Right ventricle myocardium superior (tissue), 1 donor: ENCODE measurements around the gene BBOX1. TPM values are rescaled to one million over a fixed set of nuclear protein-coding genes. Genes with fewer than 3 reads are reported as not detected.
"Not testable (repeated sequence)": the region's sequence is repeated elsewhere in the genome, so short reads cannot be mapped to it uniquely, and the experiment has no call there.

Experiments
- ATAC-seq: fragments of 200-7000 bp; cut with Tn5 transposase; one replicate; pipeline ENCODE4 v1.9.1; 2020; ENCODE audit warnings: mild to moderate bottlenecking; ENCODE audit not compliant: poor library complexity
- DNase-seq: peaks from one replicate; pipeline ENCODE4 v3.0.0-alpha.2; 2020
- intact Hi-C: fragments of 100-400 bp; cut with DNase I; formaldehyde crosslinking; loops from one replicate; pipeline ENCODE4 v1.11.2; 2022
- total RNA-seq: library from RNA; stranded (reverse); fragmentation: NEBNext Ultra II Directional; extraction: Animal tissue kit (Norgen Biotek cat#: 25700); gene quantifications from one replicate; pipeline ENCODE4 v1.2.1, GENCODE V29; 2021
- donor health status: DM: no; HTN: yes; CAD: no; lungs with severe emphysema.

BBOX1 gene
- total RNA-seq, 1 donor from 2014 or later = not detected

- intact Hi-C loops = no loop called here
- DNase-seq (no peak), ATAC-seq (no peak)
Measured at GRCh38 chr11:27112946-27113345, 72.3 kb downstream of the BBOX1 start.

DNA sequence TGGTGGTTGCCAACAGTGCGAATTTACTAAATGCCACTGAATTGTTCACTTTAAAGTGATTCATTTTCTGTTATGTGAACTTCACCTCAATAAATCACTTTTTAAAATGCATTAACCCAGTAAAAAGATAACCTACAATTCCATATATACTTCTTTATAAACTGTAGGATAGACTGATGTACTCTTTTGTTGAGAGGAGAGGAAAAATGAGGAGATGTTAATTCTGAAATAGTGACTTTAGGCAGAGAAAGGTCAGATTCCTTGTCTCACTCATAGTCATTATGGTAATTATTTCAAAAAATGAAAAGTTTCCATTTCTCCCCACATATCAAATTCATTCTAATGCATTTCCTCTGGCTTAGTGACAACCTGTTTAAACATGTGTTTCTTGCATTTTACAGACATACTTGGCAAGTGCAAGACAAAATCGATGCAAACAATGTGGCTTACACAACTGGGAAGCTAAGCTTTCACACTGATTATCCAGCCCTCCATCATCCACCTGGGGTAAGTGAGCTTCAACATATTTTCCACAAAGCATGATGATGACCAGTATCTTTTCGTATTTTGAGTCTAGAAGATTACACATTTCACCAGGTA, 74.5 kb downstream of the BBOX1 start:
- DNase-seq (no peak), ATAC-seq (no peak)
- intact Hi-C loops = no loop called here

DNA sequence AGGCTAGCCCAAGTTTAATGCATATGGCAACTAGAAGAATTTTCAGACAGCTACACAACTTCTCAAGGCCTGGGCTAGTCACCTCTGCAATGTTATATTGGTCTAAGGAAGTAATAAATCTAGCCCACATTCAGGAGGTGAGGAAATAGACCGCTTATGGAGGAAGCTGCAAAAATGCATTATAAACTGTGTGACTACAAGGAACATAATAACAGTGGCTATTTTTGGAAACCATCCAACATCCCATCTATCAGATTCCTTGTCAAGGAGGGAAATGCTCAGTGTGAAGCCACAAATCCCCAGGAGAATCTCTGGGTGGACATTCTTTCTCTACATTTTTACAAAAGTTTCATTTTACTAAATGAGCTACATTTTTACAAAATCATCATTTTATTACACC, 76.1 kb downstream of the BBOX1 start:
- ATAC-seq = no peak
- no peak for DNase-seq
- intact Hi-C loops = no loop called here

GRCh38 chr11:27118371-27118770, 77.8 kb downstream of the BBOX1 start:
- intact Hi-C loops = no loop called here
- DNase-seq = no peak
- no peak for ATAC-seq

- DNase-seq (no peak), ATAC-seq (no peak)
- intact Hi-C loops = no loop called here
Measured at GRCh38 chr11:27118949-27119348, 78.3 kb downstream of the BBOX1 start.

GRCh38 chr11:27119396-27119795, 78.8 kb downstream of the BBOX1 start:
- no peak for DNase-seq
- no peak for ATAC-seq
- intact Hi-C loops = no loop called here

GRCh38 chr11:27120211-27120610, 79.6 kb downstream of the BBOX1 start:
- ATAC-seq (no peak), DNase-seq (no peak)
- intact Hi-C loops = no loop called here

DNA sequence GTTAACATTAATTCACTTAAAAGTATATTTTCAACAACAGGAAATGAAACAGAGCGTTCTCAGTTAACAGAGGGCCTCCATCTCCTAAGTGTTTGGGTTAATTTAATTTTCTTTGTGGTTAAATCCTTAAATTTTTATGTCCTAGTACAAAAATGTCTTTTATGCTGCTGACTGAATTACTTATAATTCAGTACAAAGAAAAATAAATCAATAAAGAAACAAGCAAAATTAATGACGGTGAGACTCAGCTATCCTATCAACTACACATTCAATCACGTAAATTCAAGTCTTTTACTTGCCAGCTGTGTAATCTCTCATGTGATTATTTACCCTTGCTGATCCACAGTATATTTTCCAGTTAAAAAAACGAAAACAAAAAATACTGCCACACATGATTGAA, 81.4 kb downstream of the BBOX1 start:
- ATAC-seq (no peak), DNase-seq (no peak)
- intact Hi-C loops = no loop called here

DNA sequence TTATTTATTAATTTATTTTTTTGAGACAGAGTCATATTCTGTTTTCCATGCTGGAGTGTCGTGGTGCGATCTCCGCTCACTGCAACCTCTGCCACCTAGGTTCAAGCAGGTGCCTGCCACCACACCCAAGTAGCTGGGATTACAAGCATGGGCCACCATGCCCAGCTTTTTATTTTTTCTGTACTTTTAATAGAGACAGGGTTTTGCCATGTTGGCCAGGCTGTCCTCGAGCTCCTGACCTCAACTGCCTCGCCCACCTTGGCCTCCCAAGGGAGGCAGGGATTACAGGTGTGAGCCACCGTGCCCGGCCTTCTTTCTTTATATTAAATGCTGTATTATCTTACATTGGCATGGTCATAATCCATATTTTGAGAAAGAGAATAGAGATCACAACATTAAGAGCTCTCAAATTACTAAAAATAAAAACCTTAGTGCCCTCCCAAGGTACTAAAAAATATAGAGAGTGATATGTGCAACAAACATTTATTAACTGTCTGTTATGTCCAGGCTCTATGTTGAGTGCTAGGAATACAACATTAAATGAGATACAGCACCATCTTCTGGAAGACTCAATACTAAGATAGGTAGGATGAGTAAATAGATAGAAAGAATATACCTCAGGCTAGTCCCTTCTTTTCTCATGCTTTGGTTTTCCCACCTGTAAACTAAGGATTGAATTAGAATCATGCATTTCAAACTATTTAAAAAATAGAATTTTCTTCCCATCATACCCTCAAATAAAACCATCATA, 84.1 kb downstream of the BBOX1 start:
- no peak for ATAC-seq
- intact Hi-C loops = no loop called here

GRCh38 chr11:27129686-27130085, 89.1 kb downstream of the BBOX1 start:
- DNase-seq (no peak), ATAC-seq (no peak)
- intact Hi-C loops = no loop called here

More for the DNA sequence above, 84.1 kb downstream of the BBOX1 start:
- DNase-seq = no peak

DNA sequence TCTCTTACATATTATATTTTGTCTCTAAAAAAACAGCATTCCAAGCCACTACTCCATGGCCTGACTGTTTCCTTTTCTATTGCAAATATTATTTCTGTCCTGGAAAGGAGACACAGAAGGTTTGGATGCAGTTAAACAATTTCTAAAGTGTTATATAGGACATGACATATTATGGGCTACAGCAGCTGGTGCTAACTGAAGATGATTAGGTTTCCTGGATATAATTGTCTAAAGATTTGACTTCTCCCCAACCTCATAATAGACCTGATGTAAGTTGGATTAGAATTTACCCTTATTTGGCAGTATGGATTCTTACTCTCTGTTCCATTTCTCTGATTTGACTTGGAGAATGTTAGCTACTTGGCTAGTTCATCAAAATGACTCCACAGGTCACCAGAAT, 90.2 kb downstream of the BBOX1 start:
- DNase-seq = no peak
- ATAC-seq = no peak
- intact Hi-C loops = no loop called here

- intact Hi-C loops = not testable (repeated sequence)
Measured at GRCh38 chr11:27135924-27136329, 95.3 kb downstream of the BBOX1 start.

GRCh38 chr11:27138716-27139115, 98.1 kb downstream of the BBOX1 start:
- DNase-seq (no peak), ATAC-seq (no peak)
- intact Hi-C loops = no loop called here

More at GRCh38 chr11:27135924-27136329, 95.3 kb downstream of the BBOX1 start:
- not testable (repeated sequence) for ATAC-seq, DNase-seq

DNA sequence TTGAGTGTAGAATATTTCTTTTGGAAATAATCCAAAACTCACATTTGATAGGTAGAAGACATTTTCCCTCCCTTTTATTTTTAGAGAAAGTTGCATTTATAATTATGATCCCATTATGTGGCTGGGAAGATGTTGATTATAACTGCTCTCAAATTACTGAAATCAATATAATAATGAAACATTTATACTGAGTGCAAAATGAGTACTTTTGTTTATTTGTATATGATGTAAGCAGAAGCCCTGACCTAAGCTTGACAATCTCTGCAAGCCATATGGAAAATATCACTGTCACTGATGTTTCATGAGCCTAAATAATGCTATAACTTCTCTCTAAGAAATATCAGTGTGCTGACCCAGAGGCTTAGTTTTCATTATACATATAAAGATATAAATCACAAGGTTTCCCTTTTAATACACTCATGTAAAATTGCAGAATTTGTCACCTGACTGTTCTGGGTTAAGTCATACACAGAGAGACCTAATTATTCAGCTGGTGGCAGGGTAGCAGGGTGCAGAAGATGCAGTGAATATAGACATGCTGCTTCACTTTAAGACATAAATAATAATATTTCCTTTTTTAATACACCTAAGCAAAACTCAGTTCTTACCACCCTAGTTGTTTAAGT, 99.2 kb downstream of the BBOX1 start:
- intact Hi-C loops = no loop called here
- DNase-seq = no peak
- ATAC-seq = no peak

DNA sequence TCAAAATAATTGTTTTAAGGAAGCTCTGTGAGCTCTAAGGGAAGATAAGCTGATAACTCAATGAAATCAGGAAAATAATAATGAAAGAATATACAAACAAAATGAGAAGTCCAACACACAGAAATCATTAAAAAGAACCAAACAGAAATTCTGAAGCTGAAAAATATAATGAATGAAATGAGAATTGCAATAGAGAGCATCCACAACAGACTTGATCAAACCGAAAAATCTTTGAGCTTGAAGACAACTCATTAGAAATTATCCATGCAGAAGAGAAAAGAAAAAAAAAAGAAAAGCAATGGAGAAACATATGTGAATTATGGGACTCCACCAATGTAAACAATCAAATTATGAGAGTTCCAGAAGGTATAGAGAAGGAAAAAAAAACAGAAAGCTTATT, 101.0 kb downstream of the BBOX1 start:
- intact Hi-C loops = no loop called here
- DNase-seq (no peak), ATAC-seq (no peak)

DNA sequence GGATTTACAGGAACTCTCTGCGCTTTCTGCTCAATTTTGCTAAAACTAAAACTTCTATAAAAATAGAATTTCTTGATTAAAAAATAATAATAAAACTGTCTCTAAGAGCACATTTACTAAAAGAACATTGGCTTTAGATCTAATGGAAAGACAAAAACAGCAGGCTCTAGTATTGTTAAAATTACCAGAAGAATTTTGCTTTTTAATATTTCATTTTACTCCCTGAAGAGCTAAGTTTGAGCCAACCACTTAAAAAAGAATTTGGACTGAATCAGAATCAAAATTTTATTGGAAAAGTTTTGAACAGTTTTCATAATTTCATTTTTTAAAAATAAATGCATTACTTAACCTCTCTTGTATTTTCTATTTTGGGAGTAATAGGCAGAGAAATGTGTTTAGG, 107.3 kb downstream of the BBOX1 start:
- intact Hi-C loops = no loop called here

DNA sequence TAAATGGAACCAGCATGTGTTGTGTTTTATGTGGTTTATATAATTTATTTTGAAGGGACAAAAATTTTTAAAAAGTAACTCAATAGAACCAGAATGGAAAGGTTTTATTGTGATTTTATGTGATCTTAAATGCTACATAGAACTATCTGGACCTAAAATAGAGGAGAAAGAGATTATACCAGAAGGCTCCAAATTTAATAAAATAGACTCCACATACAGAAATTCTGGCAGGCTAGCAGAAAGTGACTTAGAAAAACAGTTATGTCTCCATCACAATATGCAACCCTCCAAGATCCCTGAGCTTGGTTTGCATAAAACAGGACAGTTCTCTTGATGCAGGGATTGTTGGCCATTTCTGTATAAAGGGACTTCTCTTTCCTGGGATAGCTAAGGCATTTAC, 107.9 kb downstream of the BBOX1 start:
- intact Hi-C loops = no loop called here
- ATAC-seq (no peak), DNase-seq (no peak)

More for the DNA sequence above, 107.3 kb downstream of the BBOX1 start:
- no peak for ATAC-seq
- no peak for DNase-seq

- ATAC-seq = no peak
- intact Hi-C loops = loop anchor here (10.0 kb wide), 1 partner anchor 855 kb away; no protein-coding TSS in a partner anchor
Measured at GRCh38 chr11:27150098-27150497, 109.5 kb downstream of the BBOX1 start.

GRCh38 chr11:27153136-27153535, 112.5 kb downstream of the BBOX1 start:
- intact Hi-C loops = loop anchor here (10.0 kb wide), 1 partner anchor 858 kb away; no protein-coding TSS in a partner anchor
- ATAC-seq (no peak), DNase-seq (no peak)

More at GRCh38 chr11:27150098-27150497, 109.5 kb downstream of the BBOX1 start:
- DNase-seq = no peak
